HFFc6 (cell line): Measurements from ENCODE around the gene EIF2AK3. TPM values are rescaled to one million over a fixed set of nuclear protein-coding genes. Genes with fewer than 3 reads are reported as not detected.
A peak's percentile ranks its signal among the peaks of the same experiment; 100 is the strongest.
"Not testable (repeated sequence)": the region's sequence is repeated elsewhere in the genome, so short reads cannot be mapped to it uniquely, and the experiment has no call there.

Experiments
- DNase-seq: peaks from one replicate; pipeline ENCODE4 v3.0.0-alpha.2; 2018
- H3K27ac Mint-ChIP-seq: 2 replicates; pipeline ENCODE4 v1.8.0; 2020; ENCODE audit warnings: mild to moderate bottlenecking, mixed read lengths
- H3K27me3 Mint-ChIP-seq: 2 replicates; pipeline ENCODE4 v1.8.0; 2021; ENCODE audit warnings: mild to moderate bottlenecking, moderate library complexity, mixed read lengths; ENCODE audit not compliant: insufficient read depth
- H3K36me3 Mint-ChIP-seq: 2 replicates; pipeline ENCODE4 v1.8.0; 2021; ENCODE audit warnings: low read depth, mixed read lengths
- H3K4me1 Mint-ChIP-seq: 2 replicates; pipeline ENCODE4 v1.8.0; 2020; ENCODE audit warnings: low read depth, mixed read lengths
- H3K4me3 Mint-ChIP-seq: 2 replicates; pipeline ENCODE4 v1.8.0; 2020; ENCODE audit warnings: mild to moderate bottlenecking, moderate library complexity, mixed read lengths
- H3K9me3 Mint-ChIP-seq: 2 replicates; pipeline ENCODE4 v1.8.0; 2020; ENCODE audit warnings: mild to moderate bottlenecking, mixed read lengths
- CTCF ChIP-seq: fragments of 200-600 bp; sonication (generic); IDR thresholded peaks from 2 replicates; pipeline ENCODE4 v1.5.0; 2021; ENCODE audit warnings: antibody characterized with exemption, mild to moderate bottlenecking
- total RNA-seq, 6 experiments: library from RNA; stranded (reverse); fragmentation: NEBNext Ultra II Directional; extraction: Animal tissue kit (Norgen Biotek cat#: 25700); gene quantifications; 2 replicates in 1 of 6; 3 replicates in 5 of 6; pipeline ENCODE4 v1.2.3, GENCODE V29; 2021

EIF2AK3 gene
- total RNA-seq, 6 experiments from 2014 or later: 10.1 to 12.3 (median 11.1) TPM

GRCh38 chr2:88658326-88658725, 31.1 kb upstream of the EIF2AK3 start:
- peak overlapping the region; percentile 79 for H3K4me3 Mint-ChIP-seq
- H3K36me3 Mint-ChIP-seq: peaks cover 9% of the 10 kb centered on the region
- H3K27ac Mint-ChIP-seq: peak overlapping the region; percentile 90
- peak; percentile 58 for DNase-seq
- H3K9me3 Mint-ChIP-seq: peaks cover 5% of the 10 kb centered on the region
- H3K4me1 Mint-ChIP-seq: peaks cover 66% of the 10 kb centered on the region
- H3K27me3 Mint-ChIP-seq: peaks cover 3% of the 10 kb centered on the region; the same call in 1 of the 2 replicates
- TF ChIP-seq CTCF: no peak

DNA sequence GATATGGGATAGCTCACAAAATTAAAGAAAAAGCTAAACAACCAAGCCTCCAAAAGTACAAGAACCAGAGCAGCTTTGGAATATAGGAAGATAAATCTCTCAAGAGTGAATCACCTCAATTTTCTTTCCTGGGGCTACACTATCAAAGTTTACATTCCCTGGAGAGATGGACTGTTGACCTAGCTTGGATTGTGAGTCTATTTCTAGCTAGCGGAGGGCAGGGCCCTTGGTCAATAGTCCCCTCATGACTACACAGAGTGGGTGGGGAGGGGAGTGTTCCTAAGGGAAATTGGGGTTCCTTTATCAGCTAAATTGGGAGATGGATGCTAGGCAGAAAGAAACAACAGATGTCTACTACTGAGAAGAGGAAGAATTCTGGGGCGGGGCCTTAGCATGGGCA, 29.9 kb upstream of the EIF2AK3 start:
- no peaks in the 10 kb centered on the region for H3K27me3 Mint-ChIP-seq
- peak overlapping the region; percentile 74 for H3K4me3 Mint-ChIP-seq
- peak; percentile 45 for DNase-seq
- no peak for TF ChIP-seq CTCF
- H3K4me1 Mint-ChIP-seq: peaks cover 66% of the 10 kb centered on the region
- peaks cover 5% of the 10 kb centered on the region for H3K9me3 Mint-ChIP-seq
- H3K27ac Mint-ChIP-seq: peak overlapping the region; percentile 88
- peaks cover 9% of the 10 kb centered on the region for H3K36me3 Mint-ChIP-seq

DNA sequence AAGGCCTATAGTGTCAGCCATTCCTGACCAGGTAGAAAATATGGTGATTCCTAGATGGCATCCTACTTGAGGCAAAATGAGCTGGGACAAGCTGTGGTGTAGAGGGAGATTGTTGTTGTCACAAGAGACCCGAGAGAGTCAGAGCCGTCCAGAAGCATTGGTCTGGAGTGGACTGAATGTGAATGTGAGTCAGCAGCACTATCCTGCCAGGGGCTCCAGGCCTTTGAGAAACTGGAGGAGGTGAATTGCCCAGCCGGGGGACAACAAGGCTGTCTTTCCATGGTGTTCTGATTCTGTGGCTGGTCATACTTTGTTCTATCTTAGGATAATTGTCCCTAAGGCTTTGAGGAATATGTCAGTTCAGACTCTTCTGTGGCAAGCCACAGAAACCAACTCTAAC, 29.4 kb upstream of the EIF2AK3 start:
- H3K4me3 Mint-ChIP-seq: peak overlapping the region; percentile 36; the same call in 1 of the 2 replicates
- peak overlapping the region; percentile 88 for H3K27ac Mint-ChIP-seq
- H3K36me3 Mint-ChIP-seq: peaks cover 9% of the 10 kb centered on the region
- H3K9me3 Mint-ChIP-seq: peaks cover 5% of the 10 kb centered on the region
- peak; percentile 39 for DNase-seq
- peaks cover 66% of the 10 kb centered on the region for H3K4me1 Mint-ChIP-seq
- peaks cover 2% of the 10 kb centered on the region; the same call in 1 of the 2 replicates for H3K27me3 Mint-ChIP-seq
- TF ChIP-seq CTCF: no peak

DNA sequence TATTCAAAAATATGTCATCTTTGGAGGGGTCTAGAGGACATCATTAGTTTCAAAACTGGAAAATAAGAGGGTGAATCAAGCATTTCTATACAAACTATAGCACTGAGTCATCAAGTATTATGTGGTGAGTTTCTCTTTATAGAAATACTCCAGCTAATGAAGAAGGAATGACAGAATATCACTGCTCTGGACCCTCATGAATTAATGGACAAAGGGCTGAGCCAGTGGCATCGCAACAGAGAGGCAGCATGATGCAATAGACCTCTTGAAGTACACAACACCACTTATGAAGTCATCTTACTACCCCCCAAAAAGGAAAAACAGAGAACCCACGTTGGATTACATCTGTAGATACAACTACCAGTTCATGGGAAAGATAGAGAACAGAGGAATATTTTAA, 27.4 kb upstream of the EIF2AK3 start:
- peaks cover 57% of the 10 kb centered on the region for H3K4me1 Mint-ChIP-seq
- TF ChIP-seq CTCF: no peak
- peaks cover 9% of the 10 kb centered on the region for H3K36me3 Mint-ChIP-seq
- peaks cover 5% of the 10 kb centered on the region for H3K9me3 Mint-ChIP-seq
- peaks cover 7% of the 10 kb centered on the region for H3K27me3 Mint-ChIP-seq
- H3K27ac Mint-ChIP-seq: peak overlapping the region; percentile 89
- peak; percentile 67 for DNase-seq
- peak overlapping the region; percentile 41; the same call in 1 of the 2 replicates for H3K4me3 Mint-ChIP-seq

GRCh38 chr2:88651646-88652045, 24.4 kb upstream of the EIF2AK3 start:
- H3K36me3 Mint-ChIP-seq: peaks cover 9% of the 10 kb centered on the region
- H3K27me3 Mint-ChIP-seq: peaks cover 12% of the 10 kb centered on the region
- DNase-seq: no peak
- H3K4me1 Mint-ChIP-seq: peaks cover 26% of the 10 kb centered on the region
- no peak for TF ChIP-seq CTCF
- peaks cover 5% of the 10 kb centered on the region for H3K9me3 Mint-ChIP-seq
- H3K4me3 Mint-ChIP-seq: no peak overlapping the region
- no peak overlapping the region for H3K27ac Mint-ChIP-seq

DNA sequence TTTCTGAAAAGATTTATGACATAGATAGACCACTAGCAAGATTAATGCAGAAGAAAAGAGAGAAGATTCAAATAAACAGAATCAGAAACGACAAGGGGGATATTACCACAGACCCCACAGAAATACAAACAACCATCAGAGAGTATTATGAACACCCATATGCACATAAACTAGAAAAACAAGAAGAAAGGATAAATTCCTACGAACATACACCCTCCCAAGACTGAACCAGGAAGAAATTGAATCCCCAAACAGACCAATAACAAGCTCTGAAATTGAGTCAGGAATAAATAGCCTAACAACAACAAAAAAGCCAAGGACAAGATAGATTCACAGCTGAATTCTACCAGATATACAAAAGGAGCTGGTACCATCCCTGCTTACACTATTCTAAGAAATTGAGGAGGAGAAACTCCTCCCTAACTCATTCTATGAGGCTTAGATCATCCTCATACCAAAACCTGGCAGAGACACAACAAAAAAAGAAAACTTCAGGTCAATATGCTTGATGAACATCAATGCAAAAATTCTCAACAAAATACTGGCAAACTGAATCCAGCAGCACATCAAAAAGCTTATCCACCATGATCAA, 18.1 kb upstream of the EIF2AK3 start:
- peaks cover 19% of the 10 kb centered on the region for H3K4me1 Mint-ChIP-seq
- H3K36me3 Mint-ChIP-seq, H3K4me3 Mint-ChIP-seq, H3K27ac Mint-ChIP-seq, DNase-seq, H3K9me3 Mint-ChIP-seq: not testable (repeated sequence)
- H3K27me3 Mint-ChIP-seq: peaks cover 38% of the 10 kb centered on the region
